GM19328 (cell line): Measurements from ENCODE around the gene GALNT1.

Experiments used
- ATAC-seq: cut with Tn5 transposase; IDR thresholded peaks from one replicate; pipeline ENCODE4 v1.9.1; 2021; ENCODE audit warnings: mild to moderate bottlenecking, moderate library complexity; ENCODE audit not compliant: unreplicated experiment

GALNT1 gene

DNA sequence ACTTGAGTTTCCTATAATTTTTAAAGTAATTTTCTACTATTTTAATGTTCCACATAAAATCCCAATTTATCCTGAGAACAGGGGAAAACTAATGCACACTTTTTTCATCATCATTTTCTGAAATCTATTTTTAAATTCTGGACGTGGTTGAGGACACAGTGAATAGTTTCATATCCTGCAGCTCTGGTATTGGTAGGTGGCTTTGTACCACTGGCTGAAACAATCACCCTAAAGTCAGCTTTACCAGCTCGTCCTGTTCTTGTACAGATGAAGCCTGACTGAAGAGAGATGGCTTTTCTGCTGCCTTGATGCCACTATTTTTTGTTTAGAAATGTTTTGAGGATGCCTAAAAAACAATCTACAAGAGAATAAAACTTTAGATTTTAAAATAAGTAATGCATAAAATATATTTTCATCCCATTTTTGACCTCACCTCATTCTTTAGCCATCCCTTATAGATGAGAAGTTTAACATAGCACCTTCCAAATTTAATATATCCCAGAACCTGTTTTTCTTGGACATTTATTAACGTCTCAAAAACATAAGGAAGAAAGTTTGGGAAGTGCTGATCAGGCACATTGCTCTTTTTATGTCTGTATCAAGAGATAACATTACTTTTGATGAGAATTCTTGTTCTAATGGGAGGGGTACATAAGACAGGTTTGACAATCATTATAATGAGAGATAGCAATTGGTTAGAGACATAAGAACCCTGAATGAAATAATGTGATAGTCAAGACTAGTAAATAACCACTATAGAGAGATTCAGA, 80.9 kb downstream of the GALNT1 start:
- ATAC-seq: no peak

DNA sequence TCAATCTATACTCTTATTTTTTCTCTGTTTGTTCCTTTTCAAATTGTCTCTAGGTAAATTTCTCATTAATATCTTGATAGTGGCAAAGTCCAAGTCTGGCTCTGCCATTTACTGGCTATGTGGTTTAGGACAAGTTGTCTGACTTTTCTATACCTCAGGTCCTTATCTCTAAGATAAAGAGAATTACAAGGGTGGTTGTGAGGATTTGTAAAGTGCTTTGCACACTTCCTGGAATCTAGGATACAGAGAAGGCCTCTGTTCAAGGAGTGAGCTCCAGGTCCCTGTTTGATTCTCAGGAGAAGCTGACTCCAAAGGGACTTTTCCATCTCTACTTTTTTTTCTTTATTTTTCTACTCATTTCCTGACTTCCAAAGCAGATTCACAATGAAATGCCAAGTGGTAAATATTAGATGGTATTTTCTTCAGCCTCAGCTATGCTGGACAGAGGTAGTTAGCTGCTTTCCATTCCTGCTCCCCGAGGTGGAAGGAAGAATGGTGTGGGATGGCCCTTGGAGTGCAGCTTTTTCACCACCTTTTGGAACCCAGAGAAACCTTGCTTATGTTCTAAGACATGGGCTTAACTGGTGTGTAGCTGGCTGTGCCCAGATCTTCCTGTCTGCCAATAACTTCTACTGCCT, 90.5 kb downstream of the GALNT1 start:
- ATAC-seq: no peak

DNA sequence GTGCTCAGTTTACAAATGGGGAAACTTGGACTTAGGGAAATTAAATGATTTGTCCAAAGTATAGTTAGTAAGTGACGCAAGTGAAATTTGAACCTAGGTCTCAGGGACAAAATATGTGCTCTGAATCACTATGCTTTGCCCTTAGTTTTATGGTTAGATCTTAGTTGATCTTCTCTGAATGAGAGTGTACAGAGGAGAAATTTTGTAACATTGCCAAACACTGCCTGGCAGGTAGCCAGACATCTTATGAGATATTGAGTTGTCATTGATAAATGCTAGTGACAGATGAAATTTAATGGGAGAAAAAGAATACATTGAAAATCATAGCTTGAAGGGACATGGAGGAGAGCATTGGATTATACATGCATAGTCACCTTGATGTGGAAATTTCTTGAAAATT, 91.4 kb downstream of the GALNT1 start:
- ATAC-seq: no peak

GRCh38 chr18:35673682-35674081, 92.1 kb downstream of the GALNT1 start:
- no peak for ATAC-seq

GRCh38 chr18:35680139-35680551, 98.6 kb downstream of the GALNT1 start:
- no peak for ATAC-seq

DNA sequence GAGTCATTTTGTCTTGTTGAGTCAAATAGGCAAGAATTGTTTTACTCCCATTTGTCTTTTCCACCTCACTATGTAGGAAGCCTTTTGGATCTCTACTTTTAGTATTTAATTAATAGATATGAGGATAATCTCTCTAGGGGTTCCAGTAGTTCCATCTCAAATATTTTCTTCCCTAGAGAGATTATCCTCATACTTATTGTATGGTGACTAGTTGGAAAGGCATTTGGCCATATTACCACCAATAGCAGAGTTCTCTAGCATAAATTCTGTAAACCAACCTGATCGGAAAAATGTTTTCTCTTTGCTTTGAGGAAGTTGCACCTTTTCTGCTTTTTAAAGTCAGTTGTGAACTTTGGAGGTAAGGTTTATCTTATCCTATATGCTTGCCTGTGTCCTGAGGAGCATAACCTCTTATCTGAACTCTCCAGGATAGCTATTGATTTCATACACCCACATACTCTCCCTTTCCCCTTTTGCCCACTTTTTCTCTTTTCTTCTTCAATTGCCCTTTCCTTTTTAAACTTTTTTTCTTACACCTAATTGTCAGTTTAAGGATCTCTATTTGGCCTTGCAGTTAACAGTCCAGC, 100.8 kb downstream of the GALNT1 start:
- no peak for ATAC-seq

- ATAC-seq: no peak
Measured at GRCh38 chr18:35683021-35683420, 101.5 kb downstream of the GALNT1 start.

GRCh38 chr18:35688757-35689156, 107.2 kb downstream of the GALNT1 start:
- no peak for ATAC-seq

GRCh38 chr18:35689728-35690127, 108.2 kb downstream of the GALNT1 start:
- ATAC-seq: no peak

DNA sequence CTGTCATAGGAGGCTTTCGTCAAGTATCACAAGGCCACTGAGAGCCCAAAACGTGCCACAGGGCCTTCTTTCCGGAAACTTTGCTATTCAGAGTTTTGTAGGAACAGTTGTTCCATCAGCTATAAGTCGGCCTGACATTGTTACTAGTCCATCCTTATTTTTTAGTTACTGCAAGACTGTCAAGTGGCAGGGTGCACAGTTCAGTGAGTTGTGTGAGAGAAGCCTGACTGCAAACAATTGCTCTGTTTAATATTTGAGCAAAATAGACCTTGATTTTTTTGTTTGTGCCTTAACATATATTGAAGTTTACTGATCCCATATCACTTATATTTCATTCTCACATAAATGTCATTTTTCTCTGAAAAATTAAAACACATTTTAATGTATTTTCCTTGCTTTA, 110.1 kb downstream of the GALNT1 start:
- ATAC-seq: no peak

DNA sequence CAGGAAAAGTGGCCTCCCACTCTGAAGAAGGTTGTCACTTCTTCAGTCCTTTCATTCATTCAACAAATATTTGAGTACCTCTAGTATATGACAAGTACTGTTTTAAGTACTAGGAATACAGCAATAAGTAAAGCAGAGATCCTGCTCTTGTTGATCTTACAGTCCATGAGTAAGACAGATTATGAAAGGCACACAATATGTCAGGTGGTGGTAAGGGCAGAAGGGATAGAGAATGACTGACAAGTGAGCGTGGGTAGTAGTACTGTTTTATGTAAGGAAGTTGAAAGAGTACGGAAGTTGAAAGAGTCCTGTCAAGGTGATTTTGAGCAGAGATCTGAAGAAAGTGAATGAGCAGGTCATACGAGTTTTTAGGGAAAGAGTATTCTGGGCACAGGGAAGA, 111.3 kb downstream of the GALNT1 start:
- no peak for ATAC-seq

DNA sequence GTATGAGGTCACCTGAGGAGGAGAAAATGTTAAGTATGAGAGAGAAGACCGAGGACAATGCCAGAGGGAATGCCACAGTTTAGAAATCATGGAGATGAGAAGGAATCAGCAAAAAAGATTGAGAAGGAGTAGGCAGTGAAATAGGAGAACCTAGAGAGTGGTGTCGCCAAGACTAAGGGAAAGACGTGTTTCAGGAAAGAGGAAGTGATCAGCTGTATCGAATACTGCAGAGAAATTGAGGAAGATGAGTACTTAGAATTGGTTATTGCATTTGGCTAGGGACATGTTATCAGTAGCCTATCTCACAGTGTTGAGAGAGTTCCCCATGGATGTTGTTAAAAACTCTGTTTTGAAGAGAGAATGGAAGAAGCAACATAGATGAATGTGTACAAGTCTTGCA, 112.3 kb downstream of the GALNT1 start:
- ATAC-seq: no peak

GRCh38 chr18:35694808-35695207, 113.3 kb downstream of the GALNT1 start:
- ATAC-seq: no peak

DNA sequence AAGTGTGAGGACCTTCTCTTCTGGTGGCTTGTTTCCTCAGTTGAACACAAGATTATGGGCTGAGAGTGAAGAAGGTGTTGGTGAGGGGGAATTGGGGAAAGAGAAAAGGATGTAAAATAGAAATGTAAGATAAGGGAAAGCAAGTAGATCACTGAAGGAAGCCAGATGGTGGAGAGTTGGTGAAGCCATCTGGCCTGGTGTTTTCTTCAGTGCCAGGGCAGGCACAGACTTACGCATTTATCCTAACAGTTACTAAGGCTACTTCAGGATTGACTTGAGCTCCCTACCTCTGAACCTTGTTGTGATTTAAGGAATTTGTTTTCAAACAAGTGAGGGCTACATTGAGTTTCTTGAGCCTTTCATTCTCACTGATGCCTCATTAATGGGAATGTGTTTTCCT, 113.8 kb downstream of the GALNT1 start:
- ATAC-seq: no peak

- ATAC-seq: no peak
Measured at GRCh38 chr18:35695803-35696202, 114.3 kb downstream of the GALNT1 start.

- no peak for ATAC-seq
Measured at GRCh38 chr18:35696307-35696706, 114.8 kb downstream of the GALNT1 start.

- no peak for ATAC-seq
Measured at GRCh38 chr18:35697869-35698268, 116.3 kb downstream of the GALNT1 start.

DNA sequence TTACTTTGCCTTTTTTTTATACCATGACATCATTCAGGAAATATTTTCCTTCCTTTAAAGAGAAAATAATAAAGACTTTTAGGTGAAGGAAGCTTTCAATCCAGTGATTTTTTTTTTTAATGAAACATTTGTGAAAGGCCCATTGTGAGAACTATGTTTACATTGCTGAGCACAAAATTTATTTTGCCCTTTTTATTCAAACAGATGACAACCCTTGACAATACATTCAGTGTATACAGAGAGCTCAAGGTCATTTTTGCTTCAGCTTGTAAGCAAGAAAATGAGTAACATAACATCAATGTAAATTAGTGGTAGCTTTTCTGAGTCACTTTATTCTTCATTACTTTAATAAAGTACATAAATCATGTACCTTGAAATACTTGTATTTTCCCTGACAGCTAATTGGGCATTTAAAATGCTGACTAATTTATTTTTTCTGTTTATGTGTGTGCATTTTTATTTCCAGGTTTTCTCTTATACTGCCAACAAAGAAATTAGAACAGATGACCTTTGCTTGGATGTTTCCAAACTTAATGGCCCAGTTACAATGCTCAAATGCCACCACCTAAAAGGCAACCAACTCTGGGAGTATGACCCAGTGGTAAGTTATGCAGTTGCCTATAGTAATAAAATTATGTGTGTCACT, 121.6 kb downstream of the GALNT1 start:
- ATAC-seq: no peak

DNA sequence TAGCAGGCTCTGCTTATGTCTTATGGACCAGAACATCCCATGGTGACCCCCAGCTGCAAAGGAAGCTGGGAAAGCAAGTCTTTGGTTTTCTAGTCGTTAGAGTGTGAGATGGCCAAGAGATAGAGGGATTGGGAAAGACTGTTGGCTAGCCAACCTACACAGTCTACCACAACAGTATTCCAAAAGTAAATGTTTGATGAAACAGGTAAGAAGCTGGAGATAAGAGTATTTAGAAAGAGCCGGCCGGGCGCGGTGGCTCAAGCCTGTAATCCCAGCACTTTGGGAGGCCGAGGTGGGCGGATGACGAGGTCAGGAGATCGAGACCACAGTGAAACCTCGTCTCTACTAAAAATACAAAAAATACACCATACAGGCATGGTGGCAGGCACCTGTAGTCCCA, 124.4 kb downstream of the GALNT1 start:
- ATAC-seq: no peak

DNA sequence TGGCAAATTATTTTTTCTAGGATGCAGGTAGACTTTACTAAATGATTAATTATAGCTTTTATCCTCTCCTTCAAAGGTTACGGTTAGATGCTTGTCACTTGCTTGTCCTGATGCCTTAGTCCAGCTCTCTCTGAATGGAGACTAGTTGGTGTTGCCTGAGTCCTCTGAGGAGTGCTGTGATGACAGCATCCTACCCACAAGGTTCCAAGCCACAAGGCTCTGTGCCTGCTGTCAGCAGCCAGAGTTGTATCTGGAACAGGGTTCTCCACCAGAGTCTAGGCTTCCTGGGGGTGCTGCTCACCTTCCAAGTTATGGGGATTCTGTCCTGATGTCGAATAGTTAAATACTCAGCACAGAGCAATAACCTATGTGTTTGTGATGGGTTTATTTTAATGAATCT, 125.7 kb downstream of the GALNT1 start:
- no peak for ATAC-seq

DNA sequence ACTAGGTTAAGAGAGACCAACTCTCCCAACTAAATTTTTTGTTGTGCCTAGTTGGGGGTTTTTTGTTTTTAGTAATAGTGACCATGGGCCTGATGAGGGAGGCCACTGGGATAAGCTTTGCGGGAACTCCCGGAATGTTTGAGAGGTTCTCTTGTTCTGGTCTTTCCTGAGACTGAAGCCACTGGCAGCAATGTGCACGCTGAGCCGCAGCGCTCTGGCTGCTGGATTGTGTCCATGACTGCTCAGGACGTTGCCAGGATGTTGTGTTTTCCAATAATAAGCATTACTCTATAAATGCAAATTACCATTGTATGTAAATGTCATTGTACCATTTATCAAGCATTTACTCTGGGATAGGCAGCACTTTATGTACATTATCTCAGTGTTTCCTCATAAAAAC, 126.1 kb downstream of the GALNT1 start:
- no peak for ATAC-seq

DNA sequence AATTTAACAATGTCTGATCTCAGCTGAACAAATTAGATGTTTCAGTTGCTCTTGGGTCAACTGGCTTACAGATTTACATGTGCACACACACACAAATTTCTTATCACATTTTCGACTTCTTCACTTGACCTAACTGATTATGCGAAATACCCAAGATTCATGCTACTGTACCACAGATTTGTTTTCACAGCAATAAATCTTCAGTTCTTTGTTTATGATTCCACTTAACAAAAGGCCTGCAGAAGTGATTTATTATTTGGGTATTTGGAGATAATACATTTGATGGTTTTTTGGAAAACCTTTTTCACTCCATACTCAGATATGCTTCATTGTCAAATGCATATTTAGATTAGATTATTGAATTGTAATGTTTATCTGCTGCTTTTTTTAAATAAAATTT, 129.0 kb downstream of the GALNT1 start:
- no peak for ATAC-seq
